Measurements from ENCODE around the gene UBE2E1. TPM values are rescaled to one million over a fixed set of nuclear protein-coding genes. Genes with fewer than 3 reads are reported as not detected.
A peak's percentile ranks its signal among the peaks of the same experiment; 100 is the strongest.

Gene UBE2E1
- total RNA-seq, 4 donors from 2014 or later, result 61.6 to 88.4 (median 79.6) TPM

- Histone ChIP-seq H3K4me3 (replicated peaks in 1 of 3) (no peak overlapping the region), H3K9me3 (no peaks in the 10 kb centered on the region), H3K27me3 (no peaks in the 10 kb centered on the region), H3K27ac (peak overlapping the region; percentile 22 to 63 (median 47)), H3K36me3 (no peaks in the 10 kb centered on the region), H3K4me1 (peaks cover 16 to 18% of the 10 kb centered on the region in 2 donors)
- WGBS, 2 donors, result 84 to 93% methylated on average over 5 of the region's 5 CpGs
- no peak for TF ChIP-seq POLR2A (IDR thresholded peaks at IDR 0.05)
- TF ChIP-seq CTCF (IDR thresholded peaks at IDR 0.05), result no peak
- DNase-seq, result no peak
- intact Hi-C loops (cut with DNase I), result no loop called here
Measured at GRCh38 chr3:23889950-23890349, 84.2 kb downstream of the UBE2E1 start.

GRCh38 chr3:23894254-23895061, 88.7 kb downstream of the UBE2E1 start:
- H3K36me3 ChIP-seq, result peaks cover 5 to 7% of the 10 kb centered on the region in 2 donors
- no peak for DNase-seq
- H3K27ac ChIP-seq, result no peak overlapping the region
- H3K4me3 ChIP-seq (replicated peaks in 1 of 3), result no peak overlapping the region
- 89 to 90% methylated on average over 8 of the region's 8 CpGs for WGBS, 2 donors
- no peaks in the 10 kb centered on the region for H3K9me3 ChIP-seq
- no peak for TF ChIP-seq POLR2A (IDR thresholded peaks at IDR 0.05)
- no peak for TF ChIP-seq CTCF (IDR thresholded peaks at IDR 0.05)
- H3K4me1 ChIP-seq, result peaks cover 5 to 9% of the 10 kb centered on the region in 2 donors
- intact Hi-C loops (cut with DNase I), result no loop called here
- H3K27me3 ChIP-seq, result no peaks in the 10 kb centered on the region

GRCh38 chr3:23895181-23895580, 89.4 kb downstream of the UBE2E1 start:
- intact Hi-C loops (cut with DNase I), result no loop called here
- H3K27ac ChIP-seq, result no peak overlapping the region
- H3K27me3 ChIP-seq, result no peaks in the 10 kb centered on the region
- peaks cover 0 to 5% of the 10 kb centered on the region in 2 donors for H3K4me1 ChIP-seq
- no peaks in the 10 kb centered on the region for H3K9me3 ChIP-seq
- DNase-seq, result no peak
- peaks cover 5 to 9% of the 10 kb centered on the region in 2 donors for H3K36me3 ChIP-seq
- no peak for TF ChIP-seq CTCF (IDR thresholded peaks at IDR 0.05)
- no peak for TF ChIP-seq POLR2A (IDR thresholded peaks at IDR 0.05)
- H3K4me3 ChIP-seq (replicated peaks in 1 of 3), result no peak overlapping the region
- WGBS, 2 donors, result 88 to 98% methylated on average over 4 of the region's 4 CpGs

- H3K9me3 ChIP-seq, result no peaks in the 10 kb centered on the region
- TF ChIP-seq POLR2A (IDR thresholded peaks at IDR 0.05), result no peak
- no peak for TF ChIP-seq CTCF (IDR thresholded peaks at IDR 0.05)
- H3K4me3 ChIP-seq (replicated peaks in 1 of 3), result no peak overlapping the region
- no peak overlapping the region for H3K27ac ChIP-seq
- intact Hi-C loops (cut with DNase I), result no loop called here
- H3K4me1 ChIP-seq, result no peaks in the 10 kb centered on the region
- 89 to 94% methylated on average over 6 of the region's 6 CpGs for whole genome bisulfite sequencing, 2 donors
- no peak for DNase-seq
- H3K36me3 ChIP-seq, result peaks cover 9% of the 10 kb centered on the region in 2 donors
- H3K27me3 ChIP-seq, result no peaks in the 10 kb centered on the region
Measured at GRCh38 chr3:23900744-23901143, 95.0 kb downstream of the UBE2E1 start.

GRCh38 chr3:23904545-23904944, 98.8 kb downstream of the UBE2E1 start:
- intact Hi-C loops (cut with DNase I), result no loop called here
- DNase-seq, result no peak
- peaks cover 2 to 5% of the 10 kb centered on the region in 2 donors for H3K36me3 ChIP-seq
- no peaks in the 10 kb centered on the region for H3K9me3 ChIP-seq
- no peak overlapping the region for H3K4me3 ChIP-seq (replicated peaks in 1 of 3)
- no peak overlapping the region for H3K27ac ChIP-seq
- no peak for TF ChIP-seq CTCF (IDR thresholded peaks at IDR 0.05)
- TF ChIP-seq POLR2A (IDR thresholded peaks at IDR 0.05), result no peak
- H3K4me1 ChIP-seq, result no peaks in the 10 kb centered on the region
- no peaks in the 10 kb centered on the region for H3K27me3 ChIP-seq

Data from thyroid gland (tissue), 4 donors.